GM20000 (cell line): ENCODE data around the gene SPON2.

ENCODE experiments used
- DNase-seq: peaks from one replicate; pipeline ENCODE4 v3.0.0; 2012; ENCODE audit warnings: low spot score
- TF ChIP-seq, protein P1 (sequence below): IDR thresholded peaks from 2 replicates; pipeline ENCODE4 v1.5.1; 2012; ENCODE audit warnings: mild to moderate bottlenecking, control low read depth; ENCODE audit errors: extremely low read depth, missing control alignments

Gene SPON2

GRCh38 chr4:1156069-1156468, 16.3 kb downstream of the SPON2 start:
- DNase-seq: no peak
- TF ChIP-seq, protein P1, sequence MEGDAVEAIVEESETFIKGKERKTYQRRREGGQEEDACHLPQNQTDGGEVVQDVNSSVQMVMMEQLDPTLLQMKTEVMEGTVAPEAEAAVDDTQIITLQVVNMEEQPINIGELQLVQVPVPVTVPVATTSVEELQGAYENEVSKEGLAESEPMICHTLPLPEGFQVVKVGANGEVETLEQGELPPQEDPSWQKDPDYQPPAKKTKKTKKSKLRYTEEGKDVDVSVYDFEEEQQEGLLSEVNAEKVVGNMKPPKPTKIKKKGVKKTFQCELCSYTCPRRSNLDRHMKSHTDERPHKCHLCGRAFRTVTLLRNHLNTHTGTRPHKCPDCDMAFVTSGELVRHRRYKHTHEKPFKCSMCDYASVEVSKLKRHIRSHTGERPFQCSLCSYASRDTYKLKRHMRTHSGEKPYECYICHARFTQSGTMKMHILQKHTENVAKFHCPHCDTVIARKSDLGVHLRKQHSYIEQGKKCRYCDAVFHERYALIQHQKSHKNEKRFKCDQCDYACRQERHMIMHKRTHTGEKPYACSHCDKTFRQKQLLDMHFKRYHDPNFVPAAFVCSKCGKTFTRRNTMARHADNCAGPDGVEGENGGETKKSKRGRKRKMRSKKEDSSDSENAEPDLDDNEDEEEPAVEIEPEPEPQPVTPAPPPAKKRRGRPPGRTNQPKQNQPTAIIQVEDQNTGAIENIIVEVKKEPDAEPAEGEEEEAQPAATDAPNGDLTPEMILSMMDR: no peak

DNA sequence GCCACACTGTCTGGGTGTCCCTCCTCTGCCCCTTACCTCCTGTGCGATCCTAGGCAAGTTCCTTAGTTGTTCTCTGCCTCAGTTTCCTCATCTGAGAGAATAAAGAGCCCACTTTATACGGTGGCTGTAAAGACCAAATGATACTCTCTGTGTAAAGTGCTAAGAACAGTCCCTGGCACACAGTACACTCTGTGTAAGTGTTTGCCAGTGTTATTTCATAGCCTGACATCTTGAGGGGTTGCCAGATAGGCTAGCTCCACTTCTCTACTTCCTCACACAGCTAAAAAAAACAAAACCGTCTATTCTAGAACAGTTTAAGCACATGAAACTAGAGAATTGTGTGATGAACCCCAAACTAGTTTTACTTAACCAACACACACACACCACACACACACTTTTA, 17.1 kb downstream of the SPON2 start:
- TF ChIP-seq, protein P1: no peak
- DNase-seq: no peak

GRCh38 chr4:1154523-1155182, 17.7 kb downstream of the SPON2 start:
- no peak for DNase-seq
- TF ChIP-seq, protein P1: no peak

DNA sequence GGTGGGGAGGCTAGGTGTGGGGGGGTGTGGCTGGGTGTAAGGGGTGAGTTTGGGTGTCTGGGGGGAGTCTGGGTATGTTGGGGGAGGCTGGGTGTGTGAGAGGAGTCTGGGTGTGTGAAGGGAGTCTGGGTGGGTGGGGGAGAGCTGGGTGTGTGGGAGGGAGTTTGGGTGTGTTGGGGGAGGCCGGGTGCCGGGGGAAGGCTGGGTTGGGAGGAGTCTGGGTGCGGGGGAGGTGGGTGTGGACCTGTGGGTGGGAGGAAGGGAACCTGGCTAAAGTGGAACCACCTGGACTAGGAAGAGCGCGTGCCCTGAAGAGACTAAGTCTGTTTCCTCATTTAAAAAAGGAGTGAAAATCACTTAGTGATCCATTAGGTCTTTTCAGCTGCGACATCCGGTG, 18.3 kb downstream of the SPON2 start:
- TF ChIP-seq, protein P1: no peak
- no peak for DNase-seq

DNA sequence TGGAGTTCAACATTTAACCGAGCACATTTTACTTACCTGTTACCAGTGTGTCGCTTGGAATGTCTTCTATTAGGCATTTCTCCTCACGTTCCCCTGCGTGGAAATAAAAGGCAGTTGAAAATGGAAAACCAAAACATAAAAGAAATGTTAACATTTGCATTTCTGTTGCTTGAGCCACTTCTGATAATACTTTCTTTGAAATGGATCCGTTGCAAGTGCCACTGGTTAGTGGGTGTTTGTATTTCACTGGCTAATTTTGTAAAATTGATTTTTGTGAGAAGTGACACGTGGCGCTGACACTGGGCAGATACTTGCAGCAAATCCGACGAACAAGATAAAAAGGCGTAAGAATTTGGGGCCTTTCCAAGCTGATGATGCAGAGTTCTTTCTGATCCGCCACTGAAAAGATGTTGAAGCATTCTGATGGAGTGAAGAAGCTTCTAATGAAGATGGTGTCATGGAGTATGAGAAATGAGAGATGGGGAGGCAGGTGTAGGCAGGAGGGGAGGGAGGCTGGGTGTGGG, 18.8 kb downstream of the SPON2 start:
- TF ChIP-seq, protein P1: no peak
- DNase-seq: no peak

- DNase-seq: no peak
- TF ChIP-seq, protein P1: no peak
Observed at GRCh38 chr4:1152290-1152689, 20.1 kb downstream of the SPON2 start.

DNA sequence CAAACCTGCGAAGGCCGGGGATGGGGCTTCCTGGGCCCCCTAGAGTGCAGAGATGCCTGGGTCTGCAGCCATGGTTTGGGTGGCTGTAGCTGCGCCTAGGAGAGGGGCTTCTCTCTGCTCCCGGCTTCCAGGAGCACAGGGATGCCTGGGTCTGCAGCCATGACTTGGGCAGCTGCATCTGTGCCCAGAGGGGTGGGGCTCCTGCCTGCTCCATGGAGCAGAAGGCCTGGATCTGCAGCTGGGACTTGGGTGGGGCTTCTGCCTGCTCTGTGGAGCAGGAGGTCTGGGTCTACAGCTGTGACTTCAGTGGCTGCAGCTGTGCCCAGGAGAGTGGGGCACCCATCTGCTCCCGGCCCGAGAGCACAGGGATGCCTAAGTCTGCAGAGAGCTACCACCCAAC, 20.8 kb downstream of the SPON2 start:
- DNase-seq: no peak
- TF ChIP-seq, protein P1: no peak
